Measurements from ENCODE around the gene CYTL1.

DNA sequence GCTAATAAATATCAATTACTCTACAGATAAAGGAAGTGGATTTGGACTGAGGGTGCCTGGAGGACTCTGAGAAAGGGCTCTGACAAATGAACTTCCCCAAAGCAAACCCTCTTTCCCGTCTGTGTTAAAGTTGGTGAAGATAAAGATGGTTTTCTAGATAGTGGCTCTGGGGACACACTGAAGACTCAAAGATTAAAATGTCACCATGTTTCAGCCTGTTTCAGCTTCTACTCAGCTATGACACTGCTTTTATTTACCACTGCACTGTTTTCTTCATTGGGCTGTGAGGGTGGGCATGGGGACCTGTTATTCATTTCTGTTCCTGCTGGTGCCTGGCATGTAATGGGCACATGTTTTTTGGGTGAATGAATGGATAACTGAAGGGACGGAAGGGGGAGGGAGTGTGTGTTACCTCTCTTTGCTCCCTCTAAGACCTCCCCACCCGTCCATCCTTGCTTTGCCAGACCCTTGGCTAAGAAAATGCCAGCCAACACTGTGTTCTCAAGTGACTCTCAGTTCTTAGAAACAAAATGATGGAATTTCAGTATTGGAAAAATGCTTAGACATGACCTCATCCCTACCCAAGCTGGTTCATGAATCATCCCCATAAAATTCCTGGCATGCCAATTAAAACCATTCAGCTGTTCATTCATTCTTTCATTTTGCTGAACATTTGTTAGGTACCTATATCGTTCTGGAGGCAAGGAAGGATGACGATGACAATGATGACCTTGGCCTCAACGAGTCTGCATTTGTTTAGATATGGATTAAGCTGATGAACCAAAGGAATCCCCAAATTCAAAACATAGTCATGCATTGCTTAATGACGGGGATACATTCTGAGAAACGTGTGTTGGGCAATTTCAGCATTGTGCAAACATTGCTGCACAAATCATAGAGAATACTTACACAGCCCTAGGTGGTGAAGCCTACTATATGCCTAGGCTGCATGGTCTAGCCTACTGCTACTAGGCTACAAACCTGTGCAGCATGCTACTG lies 18.6 kb upstream of the CYTL1 start:
- TF ChIP-seq, protein P1, sequence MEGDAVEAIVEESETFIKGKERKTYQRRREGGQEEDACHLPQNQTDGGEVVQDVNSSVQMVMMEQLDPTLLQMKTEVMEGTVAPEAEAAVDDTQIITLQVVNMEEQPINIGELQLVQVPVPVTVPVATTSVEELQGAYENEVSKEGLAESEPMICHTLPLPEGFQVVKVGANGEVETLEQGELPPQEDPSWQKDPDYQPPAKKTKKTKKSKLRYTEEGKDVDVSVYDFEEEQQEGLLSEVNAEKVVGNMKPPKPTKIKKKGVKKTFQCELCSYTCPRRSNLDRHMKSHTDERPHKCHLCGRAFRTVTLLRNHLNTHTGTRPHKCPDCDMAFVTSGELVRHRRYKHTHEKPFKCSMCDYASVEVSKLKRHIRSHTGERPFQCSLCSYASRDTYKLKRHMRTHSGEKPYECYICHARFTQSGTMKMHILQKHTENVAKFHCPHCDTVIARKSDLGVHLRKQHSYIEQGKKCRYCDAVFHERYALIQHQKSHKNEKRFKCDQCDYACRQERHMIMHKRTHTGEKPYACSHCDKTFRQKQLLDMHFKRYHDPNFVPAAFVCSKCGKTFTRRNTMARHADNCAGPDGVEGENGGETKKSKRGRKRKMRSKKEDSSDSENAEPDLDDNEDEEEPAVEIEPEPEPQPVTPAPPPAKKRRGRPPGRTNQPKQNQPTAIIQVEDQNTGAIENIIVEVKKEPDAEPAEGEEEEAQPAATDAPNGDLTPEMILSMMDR (IDR thresholded peaks at IDR 0.05) = no peak
- TF ChIP-seq POLR2A (IDR thresholded peaks at IDR 0.05) = no peak

Measured in thyroid gland (tissue), 4 donors.